Urinary bladder (tissue), 4 donors: ENCODE measurements around the gene HYAL3. TPM values are rescaled to one million over a fixed set of nuclear protein-coding genes. Genes with fewer than 3 reads are reported as not detected.

Experiments
- DNase-seq: peaks from one replicate; pipeline ENCODE4 v3.0.0-alpha.2; 2015; ENCODE audit errors: extremely low spot score
- H3K27ac ChIP-seq: one replicate; pipeline ENCODE4 v1.5.1; 2013; ENCODE audit warnings: low read depth, mild to moderate bottlenecking, moderate library complexity
- H3K36me3 ChIP-seq: one replicate; pipeline ENCODE4 v1.6.1; 2013; ENCODE audit warnings: mild to moderate bottlenecking, moderate library complexity; ENCODE audit not compliant: insufficient read depth
- H3K4me1 ChIP-seq: one replicate; pipeline ENCODE4 v1.6.1; 2013; ENCODE audit warnings: mild to moderate bottlenecking, moderate library complexity; ENCODE audit not compliant: insufficient read depth
- H3K4me3 ChIP-seq: one replicate; pipeline ENCODE4 v1.5.1; 2013; ENCODE audit warnings: low read depth, low read length
- WGBS: extraction: QIAGEN DNeasy Blood & Tissue Kit; methylation state at CpG from one replicate; pipeline ENCODE4 v1.1.7; 2013; 5-methylcytosine and 5-hydroxymethylcytosine counted together
- polyA plus RNA-seq: library from polyadenylated mRNA; stranded (reverse); fragments of 200-250 nt; gene quantifications from one replicate; pipeline ENCODE4 v1.2.3, GENCODE V29; 2013
- total RNA-seq: library from RNA; depleted of rRNA; stranded (reverse); fragments of >200 nt; gene quantifications from one replicate; pipeline ENCODE4 v1.2.3, GENCODE V29; 2014
- donor health status: healthy with polysubstance abuse.
- donor health status: healthy.

Gene HYAL3
- total and polyA plus RNA-seq, 2 donors = 2.9 to 3.0 TPM

DNA sequence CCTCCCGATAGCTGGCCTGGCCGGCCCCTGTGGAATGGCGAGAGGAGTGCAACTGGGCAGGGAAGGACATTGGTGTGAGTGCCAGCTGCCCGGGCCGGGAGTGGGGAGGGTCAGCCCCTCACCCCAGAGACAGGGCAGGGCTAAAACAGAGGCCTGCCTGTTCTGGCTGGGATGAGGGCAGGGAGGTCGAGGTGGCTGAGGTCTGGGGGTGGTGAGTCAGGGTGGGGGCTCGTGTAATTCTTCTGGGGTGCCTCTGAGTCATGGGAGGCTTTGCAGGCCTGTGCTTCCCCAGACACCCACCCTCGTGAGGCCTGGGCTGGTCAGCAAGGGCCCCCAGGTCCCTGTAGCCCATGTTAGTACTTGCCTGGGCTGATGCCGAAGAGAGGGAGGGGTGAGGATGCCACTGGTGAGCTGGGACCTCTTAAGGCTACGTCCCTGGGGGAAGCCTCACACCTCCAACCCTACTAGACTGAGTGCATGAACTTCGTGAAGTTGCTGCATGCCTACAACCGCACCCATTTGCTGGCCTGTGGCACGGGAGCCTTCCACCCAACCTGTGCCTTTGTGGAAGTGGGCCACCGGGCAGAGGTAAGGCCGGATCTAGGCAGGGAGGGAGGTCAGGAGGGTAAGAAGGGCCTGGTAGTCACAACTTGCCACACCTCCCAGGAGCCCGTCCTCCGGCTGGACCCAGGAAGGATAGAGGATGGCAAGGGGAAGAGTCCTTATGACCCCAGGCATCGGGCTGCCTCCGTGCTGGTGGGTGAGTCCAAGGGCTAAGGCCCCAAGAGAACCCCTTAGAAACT is 28.6 kb downstream of the HYAL3 start:
- Histone ChIP-seq H3K27ac (no peak overlapping the region), H3K4me3 (no peak overlapping the region), H3K4me1 (peaks cover 4% of the 10 kb centered on the region), H3K36me3 (no peaks in the 10 kb centered on the region)
- no peak for DNase-seq
- WGBS = 79% methylated on average over 19 of the region's 19 CpGs

DNA sequence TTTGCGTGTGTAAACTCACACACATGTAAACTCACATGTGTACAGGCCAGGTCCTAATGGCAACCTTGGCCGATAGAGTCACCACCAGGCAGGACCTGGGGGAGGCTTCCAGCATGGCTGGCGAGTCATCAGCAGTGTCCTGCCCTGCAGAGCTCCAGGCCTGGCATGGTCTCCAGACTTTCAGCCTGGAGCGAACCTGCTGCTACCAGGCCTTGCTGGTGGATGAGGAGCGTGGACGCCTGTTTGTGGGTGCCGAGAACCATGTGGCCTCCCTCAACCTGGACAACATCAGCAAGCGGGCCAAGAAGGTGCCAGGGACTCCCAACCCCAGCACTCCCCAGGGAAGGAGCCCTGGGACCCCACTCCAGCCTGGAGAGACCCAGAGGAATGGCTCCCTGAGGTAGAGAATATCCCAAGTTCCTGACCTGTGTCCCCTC is 29.2 kb downstream of the HYAL3 start:
- no peak overlapping the region for H3K4me3 ChIP-seq
- DNase-seq = no peak
- no peak overlapping the region for H3K27ac ChIP-seq

DNA sequence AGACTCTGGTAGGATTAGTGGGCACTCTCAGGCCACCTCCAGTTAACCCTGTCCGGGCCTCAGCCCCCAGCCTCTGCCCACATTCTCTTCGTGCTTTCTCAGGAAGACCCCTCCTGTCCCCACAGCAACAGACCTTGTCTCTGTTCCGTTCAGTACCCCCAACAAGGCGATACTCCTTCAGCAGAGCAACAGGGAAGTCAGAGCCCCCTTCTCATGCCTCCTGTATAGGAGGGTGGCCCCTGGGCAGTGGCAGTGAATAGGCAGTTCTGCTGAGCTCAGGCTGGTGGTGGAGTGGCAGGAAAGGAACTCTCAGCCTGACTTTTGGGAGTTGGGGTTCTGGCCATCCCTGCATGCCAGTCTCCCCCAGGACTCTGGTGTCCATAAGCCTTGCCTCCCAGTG is 29.7 kb downstream of the HYAL3 start:
- H3K4me1 ChIP-seq = peaks cover 5% of the 10 kb centered on the region

More for the DNA sequence above, 29.2 kb downstream of the HYAL3 start:
- WGBS = 76% methylated on average over 8 of the region's 8 CpGs
- Histone ChIP-seq H3K4me1 (peaks cover 5% of the 10 kb centered on the region), H3K36me3 (no peaks in the 10 kb centered on the region)

DNA sequence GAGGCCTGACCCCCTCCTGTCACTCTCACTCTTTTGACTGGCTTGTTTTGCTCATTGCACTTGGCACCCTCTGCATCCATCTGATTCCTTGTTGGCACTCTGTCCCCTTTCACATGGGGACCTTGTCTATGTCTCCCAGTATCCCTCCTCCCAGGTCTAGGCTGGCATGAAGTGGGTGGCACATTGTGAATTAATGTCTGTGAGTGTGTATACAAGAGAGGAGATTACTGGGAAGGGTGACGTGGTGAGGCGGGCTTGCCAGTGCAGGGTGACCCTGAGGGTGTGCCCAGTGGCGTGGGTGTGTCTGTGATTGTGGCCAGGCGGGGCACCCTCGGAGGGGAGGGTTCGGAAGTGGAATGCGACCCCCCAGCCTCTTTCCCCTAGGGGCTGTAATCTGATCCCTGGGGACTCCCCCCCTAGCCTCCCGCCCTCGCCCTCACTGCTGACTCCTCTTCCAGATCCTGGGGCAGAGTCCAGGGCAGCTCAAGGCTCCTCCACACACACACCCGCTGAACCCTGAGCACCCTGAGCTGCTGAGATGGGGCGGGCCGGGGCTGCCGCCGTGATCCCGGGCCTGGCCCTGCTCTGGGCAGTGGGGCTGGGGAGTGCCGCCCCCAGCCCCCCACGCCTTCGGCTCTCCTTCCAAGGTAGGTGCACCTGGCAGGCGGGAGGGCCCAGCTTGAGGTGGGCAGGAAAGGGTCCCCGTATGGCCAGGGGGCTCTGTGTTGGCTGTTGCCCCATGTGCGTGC is 30.3 kb downstream of the HYAL3 start, which contains the start of gene SEMA3B:
SEMA3B (plus strand) TSS at position 445 of the 749 bp plus-strand sequence; CDS start at position 539, 94 bp downstream.
- 28% methylated on average over 21 of the region's 21 CpGs for WGBS
- H3K36me3 ChIP-seq = no peaks in the 10 kb centered on the region
- H3K4me1 ChIP-seq = peaks cover 5% of the 10 kb centered on the region
- peak within 1 kb of the TSS; percentile 34 for H3K4me3 ChIP-seq
- peak within 1 kb of the TSS; percentile 66 for H3K27ac ChIP-seq
- no peak for DNase-seq

More for the DNA sequence above, 29.7 kb downstream of the HYAL3 start:
- Histone ChIP-seq H3K27ac (peak overlapping the region; percentile 32), H3K36me3 (no peaks in the 10 kb centered on the region), H3K4me3 (no peak overlapping the region)
- DNase-seq = no peak
- WGBS = 44% methylated on average over 4 of the region's 4 CpGs

DNA sequence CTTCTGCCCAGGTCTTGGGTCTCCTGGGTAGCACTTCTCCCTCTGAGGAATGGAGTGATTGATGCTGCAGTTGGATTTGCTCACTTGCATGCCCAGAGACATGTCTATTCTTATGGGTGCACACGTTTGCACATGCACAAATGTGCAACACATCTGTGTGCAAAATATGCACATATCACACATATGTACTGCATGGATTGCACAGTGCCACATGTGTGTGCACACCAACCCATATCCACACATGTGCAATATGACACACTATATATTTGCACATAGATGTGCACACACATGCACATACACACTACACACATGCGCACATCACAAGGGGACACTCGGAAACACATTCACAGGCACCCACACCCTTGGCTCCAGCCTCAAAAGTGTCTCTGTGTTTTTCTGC is 30.9 kb downstream of the HYAL3 start:
- Histone ChIP-seq H3K27ac (no peak overlapping the region), H3K4me3 (no peak overlapping the region), H3K36me3 (no peaks in the 10 kb centered on the region), H3K4me1 (peaks cover 5% of the 10 kb centered on the region)
- WGBS = 43% methylated on average over 3 of the region's 3 CpGs
- no peak for DNase-seq

DNA sequence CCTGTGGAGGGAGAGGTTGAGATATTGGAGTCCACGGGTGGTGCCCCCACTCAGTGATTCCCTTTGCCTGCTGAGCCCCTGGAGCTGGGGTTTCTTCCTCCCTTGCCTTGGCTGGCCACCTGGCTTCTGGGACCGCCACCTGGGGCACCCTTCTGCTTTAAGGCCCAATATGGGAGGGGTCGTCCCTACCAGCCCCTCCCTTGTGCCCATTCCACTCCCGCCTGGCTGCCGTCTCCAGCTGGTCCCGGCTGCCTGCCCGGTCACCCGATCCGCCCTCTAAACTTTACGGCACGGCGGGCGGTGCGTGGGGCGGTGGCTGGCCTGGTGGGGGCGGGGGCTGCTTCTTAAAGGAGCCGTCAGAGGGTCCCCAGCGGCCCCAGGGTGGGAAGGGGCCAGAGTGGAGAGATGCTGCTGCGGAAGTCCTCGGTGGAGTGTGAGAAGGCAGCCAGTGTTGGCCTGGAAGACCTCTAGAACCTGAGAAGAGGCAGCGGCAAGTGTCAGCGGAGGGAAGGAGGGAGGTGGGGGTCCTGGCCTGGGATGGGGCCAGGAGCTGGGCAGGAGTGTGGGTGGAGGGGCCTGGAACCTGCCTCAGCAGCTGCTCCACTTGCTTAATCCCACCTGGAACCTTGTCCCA is 31.8 kb downstream of the HYAL3 start:
- Histone ChIP-seq H3K4me1 (peaks cover 5% of the 10 kb centered on the region), H3K4me3 (peak overlapping the region; percentile 34), H3K36me3 (no peaks in the 10 kb centered on the region), H3K27ac (peak overlapping the region; percentile 70)
- no peak for DNase-seq
- WGBS = 6% methylated on average over 22 of the region's 22 CpGs

DNA sequence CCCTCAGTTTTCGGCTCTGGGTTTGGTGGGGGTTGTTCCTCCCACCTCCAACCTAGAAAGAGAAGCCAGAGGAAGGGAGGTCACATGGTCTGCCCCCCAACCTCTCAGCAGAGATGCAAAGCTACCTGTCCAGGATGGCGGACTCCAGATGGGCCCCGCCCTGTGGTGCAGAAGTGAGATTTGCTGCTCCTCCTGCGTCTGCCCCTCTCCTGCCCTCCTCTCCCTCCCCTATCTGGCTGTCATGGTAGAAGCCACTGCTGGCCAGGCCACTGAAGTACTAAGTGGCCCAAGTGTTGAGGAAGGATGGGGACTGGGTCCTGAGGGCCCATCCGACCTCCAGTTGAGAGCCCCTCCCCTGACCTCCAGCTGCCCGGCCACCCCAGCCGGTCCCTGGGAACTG is 32.4 kb downstream of the HYAL3 start:
- WGBS = 51% methylated on average over 7 of the region's 7 CpGs
- peak overlapping the region; percentile 70 for H3K27ac ChIP-seq
- peak overlapping the region; percentile 34 for H3K4me3 ChIP-seq
- H3K36me3 ChIP-seq = no peaks in the 10 kb centered on the region
- DNase-seq = no peak
- peaks cover 5% of the 10 kb centered on the region for H3K4me1 ChIP-seq

DNA sequence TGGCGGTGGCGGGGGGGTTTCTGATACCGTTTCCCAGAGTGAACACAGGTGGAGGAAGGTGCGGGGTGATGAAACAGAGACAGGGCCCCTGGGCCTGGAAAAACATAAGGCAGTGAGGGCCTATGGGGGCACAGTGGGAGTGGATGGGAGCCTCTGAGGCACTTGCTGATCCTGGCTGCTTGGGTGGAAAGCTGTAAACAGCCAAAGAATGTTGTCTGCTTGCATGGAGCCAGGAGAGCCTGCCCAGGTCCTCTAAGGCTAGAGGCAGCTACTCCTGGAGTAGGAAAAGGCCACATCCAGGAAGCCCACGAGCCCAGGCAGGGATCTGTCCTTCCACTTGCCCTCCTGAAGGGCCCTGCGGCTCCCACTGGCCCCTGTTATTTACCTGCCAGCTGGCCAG is 33.2 kb downstream of the HYAL3 start:
- WGBS = 77% methylated on average over 6 of the region's 6 CpGs
- no peak for DNase-seq
- Histone ChIP-seq H3K27ac (no peak overlapping the region), H3K36me3 (no peaks in the 10 kb centered on the region), H3K4me3 (no peak overlapping the region), H3K4me1 (peaks cover 5% of the 10 kb centered on the region)

DNA sequence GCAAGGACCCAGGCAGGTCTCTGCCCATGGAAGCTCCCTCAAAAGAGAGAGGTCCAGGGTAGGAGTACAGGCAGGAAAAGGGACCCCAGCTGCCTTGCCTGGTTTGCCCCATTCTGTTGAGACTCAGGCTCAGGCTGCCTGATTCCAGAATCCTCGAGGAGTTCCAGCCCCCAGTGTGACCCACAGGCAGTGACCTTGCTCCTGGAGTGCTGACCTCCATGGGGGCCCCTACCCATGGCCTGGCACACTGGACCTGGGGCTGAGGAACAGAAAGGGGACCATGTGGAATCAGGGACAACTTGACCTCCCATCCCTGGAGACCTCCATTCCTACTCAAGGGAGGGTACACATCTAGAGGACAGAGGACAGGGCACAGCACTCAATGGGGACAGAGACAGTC is 33.6 kb downstream of the HYAL3 start:
- no peak overlapping the region for H3K27ac ChIP-seq
- H3K36me3 ChIP-seq = no peaks in the 10 kb centered on the region
- DNase-seq = no peak
- no peak overlapping the region for H3K4me3 ChIP-seq
- WGBS = 58% methylated on average over 1 of the region's 1 CpG
- peaks cover 5% of the 10 kb centered on the region for H3K4me1 ChIP-seq

DNA sequence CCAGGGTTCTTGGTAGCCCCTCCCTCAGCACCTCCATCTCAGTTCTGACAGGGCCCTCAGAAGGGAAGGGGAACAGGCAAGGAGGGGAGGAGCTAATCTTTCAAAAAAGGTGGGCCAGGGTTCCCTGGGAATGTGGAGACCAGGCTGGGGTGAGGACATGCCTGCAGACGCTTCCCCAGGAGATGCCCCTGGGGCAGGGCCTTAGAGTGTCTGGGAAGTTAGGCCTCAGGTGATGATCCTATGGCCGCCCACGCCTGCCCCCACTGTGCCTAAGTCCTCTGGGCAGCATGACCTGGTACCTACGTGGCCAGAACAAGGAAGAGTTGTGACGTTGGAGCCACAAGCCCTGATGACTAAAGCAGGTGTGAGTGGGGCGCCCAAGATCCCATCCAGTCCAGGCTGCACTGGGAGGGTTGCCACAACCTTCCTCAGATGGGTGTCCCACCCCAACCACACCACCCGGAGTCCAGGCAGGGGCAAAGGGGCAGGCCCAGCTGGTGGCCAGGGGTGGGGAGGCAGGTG is 34.2 kb downstream of the HYAL3 start:
- Histone ChIP-seq H3K4me3 (no peak overlapping the region), H3K27ac (peak overlapping the region; percentile 78), H3K4me1 (peaks cover 5% of the 10 kb centered on the region), H3K36me3 (no peaks in the 10 kb centered on the region)
- 59% methylated on average over 7 of the region's 7 CpGs for WGBS
- DNase-seq = no peak

DNA sequence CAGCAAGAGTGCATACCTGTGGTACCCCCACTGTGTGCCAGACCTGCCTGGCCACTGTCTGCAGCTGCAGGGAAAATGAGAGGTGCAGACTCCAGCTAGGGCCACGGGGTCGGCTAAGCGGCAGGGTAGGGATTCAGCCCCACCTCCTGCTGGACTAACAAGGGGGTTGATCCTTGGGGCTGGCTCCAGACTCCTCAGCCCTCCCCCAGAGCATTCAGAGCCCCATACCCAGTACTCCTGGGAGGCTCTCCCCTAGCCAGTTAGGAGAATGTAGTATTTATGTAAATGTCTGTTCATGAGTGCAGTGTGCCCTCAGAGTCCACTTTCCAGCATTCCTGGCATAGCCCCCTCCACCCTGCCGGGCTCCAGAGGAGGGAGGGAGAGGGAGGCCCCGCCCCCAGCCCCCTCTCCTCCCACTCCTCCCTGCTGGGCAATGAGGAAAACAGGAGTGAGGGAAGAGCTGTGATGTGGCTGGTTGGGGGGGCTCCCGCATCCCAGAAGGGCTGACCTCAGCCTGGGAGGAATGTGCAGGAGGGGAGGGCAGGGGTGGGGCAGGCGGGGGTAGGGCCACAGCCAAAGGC is 34.7 kb downstream of the HYAL3 start:
- Histone ChIP-seq H3K36me3 (no peaks in the 10 kb centered on the region), H3K4me3 (no peak overlapping the region), H3K4me1 (peaks cover 5% of the 10 kb centered on the region), H3K27ac (peak overlapping the region; percentile 35)
- WGBS = 10% methylated on average over 7 of the region's 7 CpGs
- DNase-seq = peak; percentile 85

DNA sequence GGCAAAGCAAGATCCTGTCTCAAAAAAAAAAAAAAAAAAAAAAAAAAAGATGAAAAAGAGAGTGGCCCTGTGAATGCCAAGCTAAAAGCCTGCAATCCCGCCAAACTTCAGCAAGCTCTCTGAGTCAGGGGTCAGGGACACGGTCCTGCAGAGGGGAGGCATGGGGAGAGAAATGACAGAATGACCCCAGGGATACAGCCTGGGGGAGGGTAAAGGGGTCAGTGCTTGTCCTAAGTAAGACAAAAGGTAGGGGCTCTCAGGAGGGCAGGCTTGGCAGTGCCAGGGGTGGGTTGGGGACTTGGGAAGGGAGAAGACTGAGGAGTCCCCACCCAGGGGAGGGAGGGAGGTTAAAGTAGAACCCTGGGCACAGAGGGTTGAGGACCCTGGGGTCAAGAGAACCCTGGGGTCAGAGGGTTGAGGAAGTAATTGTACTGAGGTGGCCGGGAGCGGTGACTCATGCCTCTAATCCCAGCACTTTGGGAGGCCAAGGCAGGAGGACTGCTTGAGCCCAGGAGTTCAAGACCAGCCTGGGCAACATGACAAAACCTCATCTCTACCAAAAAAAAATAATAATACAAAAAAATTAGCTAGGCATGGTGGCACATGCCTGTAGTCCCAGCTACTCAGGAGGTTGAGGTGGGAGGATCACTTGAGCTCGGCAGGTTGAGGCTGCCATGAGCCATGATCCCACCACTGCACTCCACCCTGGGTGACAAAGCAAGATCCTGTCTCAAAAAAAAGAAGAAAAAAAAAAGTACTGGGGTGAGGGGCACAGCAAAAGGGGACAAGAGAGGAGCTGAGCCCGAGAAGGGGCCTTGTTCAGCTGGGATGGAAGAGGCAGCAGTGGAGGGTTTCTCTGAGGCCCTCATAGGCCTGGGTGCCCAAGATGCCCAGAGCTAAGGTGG is 35.5 kb downstream of the HYAL3 start:
- Histone ChIP-seq H3K27ac (peak overlapping the region; percentile 35), H3K4me1 (peaks cover 2% of the 10 kb centered on the region), H3K36me3 (no peaks in the 10 kb centered on the region), H3K4me3 (no peak overlapping the region)
- DNase-seq = no peak
- 51% methylated on average over 6 of the region's 6 CpGs for WGBS
